GM13976 (cell line): ENCODE results near the gene ACTR1B.
"Not testable (repeated sequence)": the region's sequence is repeated elsewhere in the genome, so short reads cannot be mapped to it uniquely, and the experiment has no call there.

Experiments used
- DNase-seq: peaks from one replicate; pipeline ENCODE4 v3.0.0; 2012; ENCODE audit warnings: low spot score
- CTCF ChIP-seq: IDR thresholded peaks from 2 replicates; pipeline ENCODE4 v1.5.1; 2012; ENCODE audit warnings: borderline replicate concordance, mild to moderate bottlenecking; ENCODE audit not compliant: insufficient read depth; ENCODE audit errors: extremely low read depth, missing control alignments, control extremely low read depth
- in situ Hi-C: fragments of 300-500 bp; cut with MboI; formaldehyde crosslinking; loops from one replicate; pipeline ENCODE4 v1.12.0; 2022; ENCODE audit warnings: low sequenced_read_pairs, mixed read lengths, inconsistent platforms; ENCODE audit not compliant: unreplicated experiment

The ACTR1B gene

GRCh38 chr2:97675430-97676113 lies 11.7 kb upstream of the ACTR1B start:
- in situ Hi-C loops, result loop anchor here (25.0 kb wide), 1 partner anchor 1613 kb away; no protein-coding TSS in a partner anchor
- DNase-seq, result no peak
- no peak for TF ChIP-seq CTCF

- in situ Hi-C loops, result no loop called here
- DNase-seq, result peak; percentile 45
- no peak for TF ChIP-seq CTCF
These were observed 10.1 kb upstream of the ACTR1B start for GRCh38 chr2:97673915-97674283.

- DNase-seq, result no peak
- TF ChIP-seq CTCF, result no peak
- in situ Hi-C loops, result no loop called here
These were observed 9.5 kb upstream of the ACTR1B start for GRCh38 chr2:97673182-97673914.

- DNase-seq, in situ Hi-C loops: not testable (repeated sequence)
These were observed 8.8 kb upstream of the ACTR1B start for GRCh38 chr2:97672606-97673140.

GRCh38 chr2:97671526-97671925 lies 7.7 kb upstream of the ACTR1B start:
- no peak for DNase-seq
- no peak for TF ChIP-seq CTCF
- in situ Hi-C loops, result no loop called here

GRCh38 chr2:97670471-97670870 lies 6.6 kb upstream of the ACTR1B start:
- in situ Hi-C loops, result no loop called here
- DNase-seq, result no peak
- no peak for TF ChIP-seq CTCF

GRCh38 chr2:97669448-97669847 lies 5.6 kb upstream of the ACTR1B start, which contains the start of gene C2orf92:
TSS of gene C2orf92 (plus strand) at chr2:97669713. CDS start at chr2:97669789, 76 bp downstream.
- TF ChIP-seq CTCF, result no peak
- in situ Hi-C loops, result no loop called here
- no peak for DNase-seq
